ENCODE results near the gene CENPP.

Gene CENPP

GRCh38 chr9:92513349-92513748 is 187.6 kb downstream of the CENPP start:
- no peak for DNase-seq

GRCh38 chr9:92514635-92515034 is 188.9 kb downstream of the CENPP start:
- DNase-seq: no peak

- DNase-seq: no peak
These were observed 190.8 kb downstream of the CENPP start for GRCh38 chr9:92516521-92516920.

- DNase-seq: no peak
These were observed 191.3 kb downstream of the CENPP start for GRCh38 chr9:92517046-92517445.

GRCh38 chr9:92518199-92518598 is 192.4 kb downstream of the CENPP start:
- no peak for DNase-seq

GRCh38 chr9:92520837-92521236 is 195.1 kb downstream of the CENPP start:
- DNase-seq: no peak

- no peak for DNase-seq
These were observed 197.5 kb downstream of the CENPP start for GRCh38 chr9:92522983-92523970.

- DNase-seq: no peak
These were observed 199.1 kb downstream of the CENPP start for GRCh38 chr9:92524881-92525280.

GRCh38 chr9:92525306-92525705 is 199.6 kb downstream of the CENPP start:
- no peak for DNase-seq

GRCh38 chr9:92527291-92527828 is 201.6 kb downstream of the CENPP start:
- DNase-seq: no peak

GRCh38 chr9:92527832-92528521 is 202.2 kb downstream of the CENPP start:
- DNase-seq: no peak

- DNase-seq: no peak
These were observed 202.7 kb downstream of the CENPP start for GRCh38 chr9:92528522-92528849.

- no peak for DNase-seq
These were observed 203.4 kb downstream of the CENPP start for GRCh38 chr9:92529124-92529523.

- no peak for DNase-seq
These were observed 205.1 kb downstream of the CENPP start for GRCh38 chr9:92530893-92531292.

GRCh38 chr9:92534204-92534603 is 208.5 kb downstream of the CENPP start:
- no peak for DNase-seq

GRCh38 chr9:92534674-92535073 is 208.9 kb downstream of the CENPP start:
- no peak for DNase-seq

GRCh38 chr9:92535940-92536850 is 210.4 kb downstream of the CENPP start, which contains the start of gene ECM2:
Gene ECM2, minus strand, starts transcription at chr9:92535990. Its CDS starts 13,124 bp downstream, at chr9:92522866.
- no peak for DNase-seq

GRCh38 chr9:92538541-92538940 is 212.8 kb downstream of the CENPP start:
- DNase-seq: no peak

GRCh38 chr9:92543972-92544371 is 218.2 kb downstream of the CENPP start:
- no peak for DNase-seq

GRCh38 chr9:92545002-92545510 is 219.3 kb downstream of the CENPP start:
- no peak for DNase-seq

GRCh38 chr9:92547356-92547755 is 221.6 kb downstream of the CENPP start:
- no peak for DNase-seq

- no peak for DNase-seq
These were observed 225.0 kb downstream of the CENPP start for GRCh38 chr9:92550765-92551164.
